ENCODE data around the gene ITPR1.

DNA sequence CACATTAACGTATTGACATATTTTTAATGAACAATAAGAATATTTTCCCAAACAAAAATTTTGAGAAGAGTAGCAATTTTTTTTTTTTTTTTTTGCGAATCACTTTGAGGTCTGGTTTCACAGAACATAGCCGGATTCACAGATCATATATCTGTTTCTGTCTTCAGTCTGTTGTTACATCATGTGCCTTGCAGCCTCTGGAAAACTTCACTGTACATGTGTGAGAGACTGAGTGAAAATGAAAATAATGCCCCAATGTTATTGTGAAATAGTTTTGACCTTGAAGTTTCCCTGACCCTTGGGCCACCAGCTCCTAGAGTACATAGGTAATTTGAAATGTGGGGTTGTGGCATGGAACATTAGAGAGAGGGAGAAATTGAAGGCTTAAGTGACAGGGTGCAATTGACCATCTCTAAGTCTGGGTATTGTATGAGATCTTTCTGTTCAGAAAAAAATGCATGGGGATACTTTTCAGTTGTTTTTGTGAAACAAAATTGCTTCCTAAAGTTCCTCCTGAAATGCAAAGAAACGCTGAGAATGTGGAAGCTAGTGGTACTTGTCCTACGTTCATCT is 14.0 kb downstream of the ITPR1 start:
- TF ChIP-seq, protein P1, sequence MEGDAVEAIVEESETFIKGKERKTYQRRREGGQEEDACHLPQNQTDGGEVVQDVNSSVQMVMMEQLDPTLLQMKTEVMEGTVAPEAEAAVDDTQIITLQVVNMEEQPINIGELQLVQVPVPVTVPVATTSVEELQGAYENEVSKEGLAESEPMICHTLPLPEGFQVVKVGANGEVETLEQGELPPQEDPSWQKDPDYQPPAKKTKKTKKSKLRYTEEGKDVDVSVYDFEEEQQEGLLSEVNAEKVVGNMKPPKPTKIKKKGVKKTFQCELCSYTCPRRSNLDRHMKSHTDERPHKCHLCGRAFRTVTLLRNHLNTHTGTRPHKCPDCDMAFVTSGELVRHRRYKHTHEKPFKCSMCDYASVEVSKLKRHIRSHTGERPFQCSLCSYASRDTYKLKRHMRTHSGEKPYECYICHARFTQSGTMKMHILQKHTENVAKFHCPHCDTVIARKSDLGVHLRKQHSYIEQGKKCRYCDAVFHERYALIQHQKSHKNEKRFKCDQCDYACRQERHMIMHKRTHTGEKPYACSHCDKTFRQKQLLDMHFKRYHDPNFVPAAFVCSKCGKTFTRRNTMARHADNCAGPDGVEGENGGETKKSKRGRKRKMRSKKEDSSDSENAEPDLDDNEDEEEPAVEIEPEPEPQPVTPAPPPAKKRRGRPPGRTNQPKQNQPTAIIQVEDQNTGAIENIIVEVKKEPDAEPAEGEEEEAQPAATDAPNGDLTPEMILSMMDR (conservative IDR thresholded peaks at IDR 0.05 in 1 of 2, IDR thresholded peaks at IDR 0.05 in 1 of 2; ENCODE audit: extremely low read depth in 1 of 2, insufficient read depth in 1 of 2, low read depth in 1 of 2, low read length in 2 of 2) = no peak
- TF ChIP-seq EZH2 (IDR thresholded peaks at IDR 0.05; ENCODE audit: borderline replicate concordance, low read length) = no peak
